Measurements from ENCODE around the gene SGMS1. TPM values are rescaled to one million over a fixed set of nuclear protein-coding genes. Genes with fewer than 3 reads are reported as not detected.

Gene SGMS1
- total and polyA plus RNA-seq, 2 donors from 2014 or later, result 13.6 to 100 TPM

GRCh38 chr10:50641626-50642025 lies 17.9 kb upstream of the SGMS1 start:
- intact Hi-C loops (cut with DNase I), result no loop called here
- no peaks in the 10 kb centered on the region for H3K36me3 ChIP-seq (ENCODE audit: control insufficient read depth in 2 of 3, insufficient read depth in 3 of 3, low read length in 3 of 3)
- no peak for DNase-seq
- H3K4me1 ChIP-seq (ENCODE audit: control insufficient read depth in 2 of 3, insufficient read depth in 2 of 3, low read depth in 1 of 3, low read length in 3 of 3), result no peaks in the 10 kb centered on the region
- H3K27me3 ChIP-seq (ENCODE audit: control insufficient read depth, insufficient read depth, low read length), result no peaks in the 10 kb centered on the region
- TF ChIP-seq, protein P1, sequence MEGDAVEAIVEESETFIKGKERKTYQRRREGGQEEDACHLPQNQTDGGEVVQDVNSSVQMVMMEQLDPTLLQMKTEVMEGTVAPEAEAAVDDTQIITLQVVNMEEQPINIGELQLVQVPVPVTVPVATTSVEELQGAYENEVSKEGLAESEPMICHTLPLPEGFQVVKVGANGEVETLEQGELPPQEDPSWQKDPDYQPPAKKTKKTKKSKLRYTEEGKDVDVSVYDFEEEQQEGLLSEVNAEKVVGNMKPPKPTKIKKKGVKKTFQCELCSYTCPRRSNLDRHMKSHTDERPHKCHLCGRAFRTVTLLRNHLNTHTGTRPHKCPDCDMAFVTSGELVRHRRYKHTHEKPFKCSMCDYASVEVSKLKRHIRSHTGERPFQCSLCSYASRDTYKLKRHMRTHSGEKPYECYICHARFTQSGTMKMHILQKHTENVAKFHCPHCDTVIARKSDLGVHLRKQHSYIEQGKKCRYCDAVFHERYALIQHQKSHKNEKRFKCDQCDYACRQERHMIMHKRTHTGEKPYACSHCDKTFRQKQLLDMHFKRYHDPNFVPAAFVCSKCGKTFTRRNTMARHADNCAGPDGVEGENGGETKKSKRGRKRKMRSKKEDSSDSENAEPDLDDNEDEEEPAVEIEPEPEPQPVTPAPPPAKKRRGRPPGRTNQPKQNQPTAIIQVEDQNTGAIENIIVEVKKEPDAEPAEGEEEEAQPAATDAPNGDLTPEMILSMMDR (IDR thresholded peaks at IDR 0.05; ENCODE audit: borderline replicate concordance, extremely low read depth, insufficient read depth), result no peak
- no peaks in the 10 kb centered on the region for H3K9me3 ChIP-seq (ENCODE audit: control insufficient read depth in 2 of 3, insufficient read depth in 1 of 3, low read length in 3 of 3)
- H3K4me3 ChIP-seq (ENCODE audit: low read length in 3 of 3), result no peak overlapping the region
- no peak overlapping the region for H3K27ac ChIP-seq (ENCODE audit: low read depth in 2 of 2, low read length in 2 of 2)
- no peak overlapping the region for H3K9ac ChIP-seq (ENCODE audit: low read length in 3 of 3)
- FAIRE-seq, result no peak

DNA sequence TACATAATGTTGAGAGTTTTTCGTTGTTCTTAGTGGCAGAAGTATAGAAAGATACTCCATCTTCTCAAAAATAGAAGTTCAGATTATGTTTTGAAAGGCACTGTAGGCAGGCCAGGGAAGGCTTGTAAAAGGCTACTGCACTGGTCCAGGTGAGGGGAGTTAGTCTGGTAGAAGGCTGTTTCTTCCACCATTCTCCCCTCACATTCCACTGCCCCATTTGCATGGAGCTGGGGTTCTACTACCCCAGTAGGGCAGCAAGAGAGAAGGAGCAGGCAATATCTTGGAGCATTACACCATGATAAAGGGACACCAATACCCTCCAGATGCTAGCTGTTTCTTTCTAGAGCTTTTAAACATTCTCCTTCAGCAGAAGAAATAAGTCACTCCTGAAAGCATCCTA lies 16.5 kb upstream of the SGMS1 start:
- no peak overlapping the region for H3K9ac ChIP-seq (ENCODE audit: low read length in 3 of 3)
- FAIRE-seq (no peak), DNase-seq (no peak)
- H3K27me3 ChIP-seq (ENCODE audit: control insufficient read depth, insufficient read depth, low read length), result no peaks in the 10 kb centered on the region
- no peaks in the 10 kb centered on the region for H3K36me3 ChIP-seq (ENCODE audit: control insufficient read depth in 2 of 3, insufficient read depth in 3 of 3, low read length in 3 of 3)
- H3K4me1 ChIP-seq (ENCODE audit: control insufficient read depth in 2 of 3, insufficient read depth in 2 of 3, low read depth in 1 of 3, low read length in 3 of 3), result no peaks in the 10 kb centered on the region
- H3K27ac ChIP-seq (ENCODE audit: low read depth in 2 of 2, low read length in 2 of 2), result no peak overlapping the region
- no peak overlapping the region for H3K4me3 ChIP-seq (ENCODE audit: low read length in 3 of 3)
- intact Hi-C loops (cut with DNase I), result no loop called here
- TF ChIP-seq, protein P1 (IDR thresholded peaks at IDR 0.05; ENCODE audit: borderline replicate concordance, extremely low read depth, insufficient read depth), result no peak
- no peaks in the 10 kb centered on the region for H3K9me3 ChIP-seq (ENCODE audit: control insufficient read depth in 2 of 3, insufficient read depth in 1 of 3, low read length in 3 of 3)

DNA sequence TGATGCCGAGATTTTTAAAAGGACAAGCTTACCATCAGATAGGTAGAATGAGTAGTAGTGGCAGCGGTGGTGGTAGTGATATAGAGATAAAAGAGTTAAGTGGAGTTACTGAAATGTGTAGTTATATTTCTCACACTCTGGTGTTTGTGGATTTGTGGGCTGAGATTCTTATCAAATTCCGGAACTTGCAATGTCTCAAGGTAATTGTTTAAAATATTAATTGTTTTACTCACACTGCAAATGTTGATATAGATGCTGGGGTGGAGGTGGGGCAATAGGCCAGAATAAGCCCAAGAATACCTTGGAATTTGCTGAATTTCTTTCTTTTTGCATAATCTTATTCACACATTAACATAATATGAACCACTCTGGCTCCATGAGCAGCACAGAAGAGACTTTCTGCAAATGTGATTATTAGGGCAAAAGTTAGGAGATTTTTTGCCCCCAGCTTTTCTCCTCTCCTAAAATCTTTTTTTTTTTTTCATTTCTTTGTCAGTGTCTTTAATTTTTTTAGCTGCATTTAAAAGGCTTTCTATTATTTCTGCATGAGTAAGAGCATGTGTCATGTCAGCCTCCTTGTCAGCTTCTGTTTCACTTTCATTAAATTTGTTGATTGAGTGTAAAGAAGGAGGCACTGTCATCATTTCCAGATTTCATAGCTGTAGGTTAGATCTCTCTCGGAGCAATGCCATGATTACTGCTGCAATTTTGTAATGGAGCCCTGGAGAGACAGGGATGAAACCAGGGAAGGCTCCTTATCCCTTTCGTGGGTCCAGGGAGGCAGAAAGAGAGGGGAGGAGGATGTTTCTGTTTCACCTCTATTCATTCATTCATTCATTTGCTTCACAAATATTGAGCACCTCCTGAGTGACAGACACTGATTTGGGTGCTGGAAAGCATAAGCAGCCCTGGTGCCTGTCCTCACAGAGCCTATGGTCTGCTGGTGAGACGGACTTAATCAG lies 13.1 kb upstream of the SGMS1 start:
- no peak overlapping the region for H3K27ac ChIP-seq (ENCODE audit: low read depth in 2 of 2, low read length in 2 of 2)
- TF ChIP-seq, protein P1 (IDR thresholded peaks at IDR 0.05; ENCODE audit: borderline replicate concordance, extremely low read depth, insufficient read depth), result no peak
- no peaks in the 10 kb centered on the region for H3K9me3 ChIP-seq (ENCODE audit: control insufficient read depth in 2 of 3, insufficient read depth in 1 of 3, low read length in 3 of 3)
- no peak overlapping the region for H3K9ac ChIP-seq (ENCODE audit: low read length in 3 of 3)
- H3K4me3 ChIP-seq (ENCODE audit: low read length in 3 of 3), result no peak overlapping the region
- FAIRE-seq, result no peak
- H3K4me1 ChIP-seq (ENCODE audit: control insufficient read depth in 2 of 3, insufficient read depth in 2 of 3, low read depth in 1 of 3, low read length in 3 of 3), result no peaks in the 10 kb centered on the region
- intact Hi-C loops (cut with DNase I), result no loop called here
- no peaks in the 10 kb centered on the region for H3K36me3 ChIP-seq (ENCODE audit: control insufficient read depth in 2 of 3, insufficient read depth in 3 of 3, low read length in 3 of 3)
- no peaks in the 10 kb centered on the region for H3K27me3 ChIP-seq (ENCODE audit: control insufficient read depth, insufficient read depth, low read length)
- no peak for DNase-seq
